HAP-1 (cell line): ENCODE results near the gene PMEPA1.
A peak's percentile ranks its signal among the peaks of the same experiment; 100 is the strongest.

Experiments
- DNase-seq, 2 experiments: peaks; one replicate each; pipeline ENCODE4 v3.0.0-alpha.2; 2016 to 2020; ENCODE audit warnings: low spot score in 2 of 2
- H3K27me3 ChIP-seq: fragments of 250-450 bp; sonication (Bioruptor Pico); 2 replicates; pipeline ENCODE4 v1.5.1; 2020; ENCODE audit warnings: low read depth, mild to moderate bottlenecking, moderate library complexity
- H3K36me3 ChIP-seq: fragments of 250-450 bp; sonication (Bioruptor Pico); replicated peaks from 2 replicates; pipeline ENCODE4 v1.5.1; 2020; ENCODE audit warnings: mild to moderate bottlenecking
- H3K4me1 ChIP-seq: fragments of 250-450 bp; sonication (Bioruptor Pico); 2 replicates; pipeline ENCODE4 v1.5.1; 2020; ENCODE audit warnings: mild to moderate bottlenecking
- H3K4me3 ChIP-seq: fragments of 250-450 bp; sonication (Bioruptor Pico); 2 replicates; pipeline ENCODE4 v1.5.1; 2020; ENCODE audit warnings: mild to moderate bottlenecking, moderate library complexity
- H3K9me3 ChIP-seq: fragments of 250-450 bp; sonication (Bioruptor Pico); 2 replicates; pipeline ENCODE4 v1.5.1; 2020; ENCODE audit warnings: mild to moderate bottlenecking, moderate library complexity
- in situ Hi-C: fragments of 300-500 bp; cut with MboI; formaldehyde crosslinking; loops from 3 replicates; pipeline ENCODE4 v1.14.3; 2020; ENCODE audit warnings: low sequenced_read_pairs, inconsistent platforms, mixed read lengths

PMEPA1 gene

DNA sequence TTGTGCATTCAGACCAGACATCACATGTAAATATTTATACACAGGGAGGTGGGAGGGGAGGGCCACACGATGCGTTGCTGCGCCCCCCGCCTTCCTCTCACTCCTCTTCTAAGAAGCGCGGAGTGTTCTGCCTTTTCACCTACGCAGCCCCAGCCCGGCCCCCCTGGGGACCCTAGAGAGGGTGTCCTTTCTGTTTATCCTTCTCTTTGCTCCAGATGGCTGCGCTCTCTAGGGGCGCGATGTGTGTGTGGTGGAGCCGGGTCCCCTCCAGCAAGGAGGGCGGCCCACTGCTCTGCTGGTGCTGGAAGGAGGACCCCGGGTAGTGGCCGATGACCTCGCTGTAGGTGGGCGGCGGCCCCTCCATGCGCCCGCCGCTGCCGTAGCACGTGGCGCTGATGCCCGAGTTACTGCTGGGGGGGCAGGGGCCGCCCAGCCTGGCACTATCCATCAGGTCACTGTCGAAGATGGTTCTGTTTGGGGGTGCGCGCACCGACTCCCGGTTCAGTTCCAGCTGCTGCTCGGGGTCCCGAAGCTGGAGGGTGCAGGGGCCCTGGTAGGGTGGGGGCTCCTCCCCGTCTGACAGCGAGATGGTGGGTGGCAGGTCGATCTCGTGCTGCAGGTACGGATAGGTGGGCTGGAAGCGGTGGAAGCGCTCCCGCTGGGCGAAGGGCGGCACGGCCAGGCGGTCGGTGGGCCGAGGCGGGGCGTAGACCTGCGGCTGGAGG, 57.8 kb downstream of the PMEPA1 start:
- in situ Hi-C loops = no loop called here
- Histone ChIP-seq H3K27me3 (no peaks in the 10 kb centered on the region), H3K9me3 (no peaks in the 10 kb centered on the region), H3K4me1 (no peaks in the 10 kb centered on the region), H3K4me3 (no peak overlapping the region), H3K36me3 (no peaks in the 10 kb centered on the region; the same call in 1 of the 2 replicates)
- peak in 1 of 2 experiments; percentile 4 for DNase-seq

DNA sequence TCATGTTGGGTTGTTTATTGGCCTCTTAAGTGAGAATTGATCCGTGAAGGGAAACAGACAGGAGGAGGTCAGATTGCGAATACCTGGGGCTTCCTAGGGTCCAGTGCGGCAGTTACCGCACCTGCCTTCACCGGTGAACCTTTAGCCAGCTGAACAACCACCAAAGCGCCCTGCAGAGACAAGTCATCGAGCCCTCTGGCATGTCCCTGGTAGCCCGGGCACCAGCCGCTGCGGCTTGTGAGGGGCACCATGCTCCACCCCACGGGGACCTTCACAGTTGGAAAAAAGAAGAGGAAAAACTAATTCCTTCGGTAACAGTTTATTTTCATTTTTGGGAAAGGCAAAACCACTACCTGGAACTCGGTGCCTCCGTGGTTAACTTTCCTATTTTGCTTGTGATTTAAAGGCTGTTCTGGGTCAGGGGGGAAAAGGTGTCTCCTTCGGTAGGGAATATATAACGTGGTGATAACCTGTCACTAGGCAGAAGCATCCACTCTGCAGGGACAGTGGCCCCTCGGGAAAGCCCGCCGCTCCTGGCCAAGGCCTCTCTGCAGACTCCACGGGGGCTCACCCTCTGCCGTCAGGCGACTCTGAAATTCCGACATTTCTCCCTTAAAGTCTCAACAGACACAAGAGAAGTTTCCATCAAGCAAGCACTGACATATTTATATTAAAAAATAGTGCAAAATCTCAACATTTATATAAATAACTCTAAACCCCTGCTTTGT, 58.9 kb downstream of the PMEPA1 start:
- in situ Hi-C loops = no loop called here

DNA sequence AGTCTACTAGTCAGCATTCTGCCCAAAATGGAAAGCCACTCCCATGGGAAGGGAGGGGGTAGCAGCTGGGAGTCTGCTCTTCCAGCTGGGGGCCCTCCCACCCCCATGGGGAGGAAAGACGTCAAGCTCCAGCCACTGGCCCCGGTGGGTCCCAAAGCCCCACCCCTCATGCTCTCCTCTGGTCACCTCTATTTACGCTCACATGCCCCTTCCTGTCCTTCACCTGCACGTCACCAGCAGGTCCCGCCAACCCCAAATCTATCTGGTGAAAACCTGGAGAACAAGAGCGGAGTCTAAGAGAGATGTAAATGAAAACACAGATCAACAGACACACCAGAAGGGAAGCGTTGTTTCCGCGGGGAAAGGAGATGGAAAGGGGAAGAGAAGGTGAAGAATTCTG, 59.5 kb downstream of the PMEPA1 start:
- H3K9me3 ChIP-seq = no peaks in the 10 kb centered on the region
- H3K27me3 ChIP-seq = no peaks in the 10 kb centered on the region
- in situ Hi-C loops = no loop called here
- H3K4me1 ChIP-seq = no peaks in the 10 kb centered on the region
- no peaks in the 10 kb centered on the region; the same call in 1 of the 2 replicates for H3K36me3 ChIP-seq
- no peak for DNase-seq
- H3K4me3 ChIP-seq = no peak overlapping the region

More for the DNA sequence above, 58.9 kb downstream of the PMEPA1 start:
- Histone ChIP-seq H3K9me3 (no peaks in the 10 kb centered on the region), H3K4me1 (no peaks in the 10 kb centered on the region), H3K4me3 (no peak overlapping the region), H3K36me3 (no peaks in the 10 kb centered on the region; the same call in 1 of the 2 replicates), H3K27me3 (no peaks in the 10 kb centered on the region)
- no peak for DNase-seq

DNA sequence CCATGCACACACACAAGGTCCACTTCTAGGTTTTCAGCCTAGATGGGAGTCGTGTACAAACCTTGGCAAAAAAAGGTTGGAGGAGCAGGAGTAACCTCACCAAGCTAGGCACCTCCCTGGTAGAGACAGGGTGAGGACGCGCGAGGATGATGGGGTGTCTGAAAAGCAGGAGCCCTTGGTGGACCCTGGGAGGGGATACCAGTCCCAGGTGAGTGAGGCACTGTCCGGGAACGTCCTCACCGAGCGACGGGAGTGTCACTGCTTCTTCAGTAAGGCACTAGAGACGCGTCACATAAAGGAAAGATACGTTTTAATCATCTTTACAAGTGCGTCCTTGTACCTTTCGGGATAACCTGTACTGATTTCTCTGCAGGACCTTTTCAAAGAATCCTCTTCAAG, 60.2 kb downstream of the PMEPA1 start:
- no peaks in the 10 kb centered on the region for H3K9me3 ChIP-seq
- H3K36me3 ChIP-seq = no peaks in the 10 kb centered on the region; the same call in 1 of the 2 replicates
- no peaks in the 10 kb centered on the region for H3K4me1 ChIP-seq
- no peak overlapping the region for H3K4me3 ChIP-seq
- no peaks in the 10 kb centered on the region for H3K27me3 ChIP-seq
- in situ Hi-C loops = no loop called here
- no peak for DNase-seq

DNA sequence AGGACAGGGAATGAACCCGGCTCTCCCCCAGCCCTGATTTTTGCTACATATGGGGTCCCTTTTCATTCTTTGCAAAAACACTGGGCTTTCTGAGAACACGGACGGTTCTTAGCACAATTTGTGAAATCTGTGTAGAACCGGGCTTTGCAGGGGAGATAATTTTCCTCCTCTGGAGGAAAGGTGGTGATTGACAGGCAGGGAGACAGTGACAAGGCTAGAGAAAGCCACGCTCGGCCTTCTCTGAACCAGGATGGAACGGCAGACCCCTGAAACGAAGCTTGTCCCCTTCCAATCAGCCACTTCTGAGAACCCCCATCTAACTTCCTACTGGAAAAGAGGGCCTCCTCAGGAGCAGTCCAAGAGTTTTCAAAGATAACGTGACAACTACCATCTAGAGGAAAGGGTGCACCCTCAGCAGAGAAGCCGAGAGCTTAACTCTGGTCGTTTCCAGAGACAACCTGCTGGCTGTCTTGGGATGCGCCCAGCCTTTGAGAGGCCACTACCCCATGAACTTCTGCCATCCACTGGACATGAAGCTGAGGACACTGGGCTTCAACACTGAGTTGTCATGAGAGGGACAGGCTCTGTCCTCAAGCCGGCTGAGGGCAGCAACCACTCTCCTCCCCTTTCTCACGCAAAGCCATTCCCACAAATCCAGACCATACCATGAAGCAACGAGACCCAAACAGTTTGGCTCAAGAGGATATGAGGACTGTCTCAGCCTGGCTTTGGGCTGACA, 60.8 kb downstream of the PMEPA1 start:
- in situ Hi-C loops = no loop called here
- no peak overlapping the region for H3K4me3 ChIP-seq
- no peaks in the 10 kb centered on the region; the same call in 1 of the 2 replicates for H3K36me3 ChIP-seq
- no peak for DNase-seq
- H3K4me1 ChIP-seq = no peaks in the 10 kb centered on the region
- H3K9me3 ChIP-seq = no peaks in the 10 kb centered on the region
- H3K27me3 ChIP-seq = no peaks in the 10 kb centered on the region

DNA sequence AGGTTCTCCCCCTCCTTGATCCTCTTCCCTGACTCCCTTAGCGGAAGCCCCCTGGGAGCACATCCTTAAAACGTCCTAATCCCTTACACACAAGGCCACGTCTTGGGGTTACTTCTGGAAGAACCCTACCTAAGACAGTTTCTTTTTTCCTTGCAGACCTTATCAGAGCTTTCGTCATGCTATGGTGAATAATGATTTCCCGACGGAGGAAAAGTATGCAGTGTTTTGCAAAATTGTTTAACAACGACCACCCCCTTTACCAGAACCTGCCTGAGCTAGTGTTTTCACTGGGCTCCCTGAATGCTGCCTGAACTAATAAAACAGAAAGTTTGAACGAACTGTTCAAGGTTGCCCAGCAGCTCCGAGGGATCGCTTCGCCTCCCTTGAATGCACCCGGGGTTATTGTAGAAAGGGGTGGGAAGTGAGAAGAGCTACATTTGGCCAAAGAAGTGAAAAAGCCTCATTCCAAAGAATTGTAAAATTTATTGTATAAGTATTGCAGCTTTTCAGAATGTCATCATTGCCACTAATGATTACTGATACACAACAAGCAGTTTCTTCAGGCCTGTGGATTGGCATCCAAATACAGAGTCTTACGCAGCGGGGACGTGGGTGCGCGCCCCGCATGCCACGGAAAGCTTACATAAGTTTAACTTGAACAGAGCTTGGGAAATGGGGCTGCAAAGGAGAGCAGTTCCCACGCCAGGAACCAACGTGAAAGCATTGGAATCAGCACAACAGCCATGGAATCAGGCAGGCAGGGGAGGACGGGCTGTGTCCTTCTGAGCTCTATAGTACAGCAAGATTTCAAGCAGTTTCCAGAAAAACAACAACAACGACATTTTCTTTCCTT, 61.7 kb downstream of the PMEPA1 start:
- H3K4me3 ChIP-seq = no peak overlapping the region
- in situ Hi-C loops = no loop called here
- no peaks in the 10 kb centered on the region for H3K27me3 ChIP-seq
- H3K4me1 ChIP-seq = no peaks in the 10 kb centered on the region
- no peaks in the 10 kb centered on the region; the same call in 1 of the 2 replicates for H3K36me3 ChIP-seq
- no peaks in the 10 kb centered on the region for H3K9me3 ChIP-seq
- no peak for DNase-seq

- no peaks in the 10 kb centered on the region; the same call in 1 of the 2 replicates for H3K36me3 ChIP-seq
- no peaks in the 10 kb centered on the region for H3K27me3 ChIP-seq
- no peaks in the 10 kb centered on the region for H3K9me3 ChIP-seq
- in situ Hi-C loops = no loop called here
- no peak for DNase-seq
- no peak overlapping the region for H3K4me3 ChIP-seq
- H3K4me1 ChIP-seq = no peaks in the 10 kb centered on the region
Observed at GRCh38 chr20:57647006-57647932, 62.5 kb downstream of the PMEPA1 start.

DNA sequence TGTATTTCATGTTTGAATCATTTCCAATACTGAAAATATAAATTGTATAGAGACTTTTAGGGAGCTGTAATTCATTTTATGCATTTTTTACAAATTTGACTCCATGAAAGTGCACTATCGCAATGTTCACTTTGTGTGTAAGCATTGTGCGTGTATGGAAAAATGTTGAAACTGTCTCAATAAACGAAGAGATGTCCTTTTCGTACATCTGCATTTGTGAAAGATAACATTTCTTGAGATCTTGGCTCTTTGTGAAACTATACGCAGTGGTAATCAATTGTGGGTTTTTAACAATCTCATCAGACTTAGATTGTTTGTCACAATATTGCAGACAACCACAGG, 70.9 kb downstream of the PMEPA1 start:
- Histone ChIP-seq H3K36me3 (no peaks in the 10 kb centered on the region), H3K9me3 (no peaks in the 10 kb centered on the region), H3K4me1 (no peaks in the 10 kb centered on the region), H3K27me3 (peaks cover 7% of the 10 kb centered on the region), H3K4me3 (no peak overlapping the region)
- in situ Hi-C loops = no loop called here
- no peak for DNase-seq

- in situ Hi-C loops = no loop called here
- peaks cover 7% of the 10 kb centered on the region for H3K27me3 ChIP-seq
- no peaks in the 10 kb centered on the region for H3K36me3 ChIP-seq
- no peaks in the 10 kb centered on the region for H3K9me3 ChIP-seq
- no peak overlapping the region for H3K4me3 ChIP-seq
- H3K4me1 ChIP-seq = no peaks in the 10 kb centered on the region
- no peak for DNase-seq
Observed at GRCh38 chr20:57638173-57638894, 71.5 kb downstream of the PMEPA1 start.

GRCh38 chr20:57633945-57634491, 75.8 kb downstream of the PMEPA1 start:
- H3K4me3 ChIP-seq = no peak overlapping the region
- in situ Hi-C loops = no loop called here
- no peaks in the 10 kb centered on the region for H3K9me3 ChIP-seq
- no peaks in the 10 kb centered on the region for H3K4me1 ChIP-seq
- H3K36me3 ChIP-seq = no peaks in the 10 kb centered on the region
- peaks cover 8% of the 10 kb centered on the region for H3K27me3 ChIP-seq
- no peak for DNase-seq

- Histone ChIP-seq H3K36me3 (no peaks in the 10 kb centered on the region), H3K9me3 (no peaks in the 10 kb centered on the region), H3K27me3 (peaks cover 5% of the 10 kb centered on the region; the same call in 1 of the 2 replicates), H3K4me1 (no peaks in the 10 kb centered on the region), H3K4me3 (no peak overlapping the region)
- no peak for DNase-seq
- in situ Hi-C loops = no loop called here
Observed at GRCh38 chr20:57632286-57632685, 77.5 kb downstream of the PMEPA1 start.

DNA sequence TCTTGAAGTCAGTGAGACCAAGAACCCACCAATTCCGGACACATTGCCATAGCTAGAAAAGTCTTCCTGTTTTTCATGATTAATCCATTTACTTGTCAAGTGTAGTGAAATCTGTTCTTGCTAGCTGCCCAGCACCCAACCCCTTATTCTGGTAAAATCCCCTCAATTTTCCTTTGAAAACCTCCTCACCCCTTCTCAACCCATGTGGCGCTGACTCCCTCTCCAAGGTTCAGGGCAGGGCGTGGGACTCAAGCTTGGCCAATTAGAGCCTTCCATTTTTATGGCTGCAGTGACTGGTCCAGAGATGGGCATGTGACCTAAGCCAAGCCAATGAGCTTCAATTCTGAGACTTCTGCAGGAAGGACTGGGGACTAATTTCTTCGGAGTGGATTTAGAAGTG, 79.8 kb downstream of the PMEPA1 start:
- in situ Hi-C loops = no loop called here

More for the DNA sequence above, 79.8 kb downstream of the PMEPA1 start:
- no peak for DNase-seq
- Histone ChIP-seq H3K9me3 (no peaks in the 10 kb centered on the region), H3K4me1 (no peaks in the 10 kb centered on the region), H3K27me3 (0 out of 2 replicates have a peak, but pooled peaks cover 3% of the 10 kb centered on the region), H3K36me3 (no peaks in the 10 kb centered on the region), H3K4me3 (no peak overlapping the region)
